Activated T-cell treated with anti-CD3 and anti-CD28 coated beads for 24 hours (primary cell): ENCODE data around the gene LGR4.

Source experiments
- DNase-seq: peaks from one replicate; pipeline ENCODE4 v3.0.0-alpha.2; 2020; ENCODE audit warnings: low read depth

Gene LGR4

DNA sequence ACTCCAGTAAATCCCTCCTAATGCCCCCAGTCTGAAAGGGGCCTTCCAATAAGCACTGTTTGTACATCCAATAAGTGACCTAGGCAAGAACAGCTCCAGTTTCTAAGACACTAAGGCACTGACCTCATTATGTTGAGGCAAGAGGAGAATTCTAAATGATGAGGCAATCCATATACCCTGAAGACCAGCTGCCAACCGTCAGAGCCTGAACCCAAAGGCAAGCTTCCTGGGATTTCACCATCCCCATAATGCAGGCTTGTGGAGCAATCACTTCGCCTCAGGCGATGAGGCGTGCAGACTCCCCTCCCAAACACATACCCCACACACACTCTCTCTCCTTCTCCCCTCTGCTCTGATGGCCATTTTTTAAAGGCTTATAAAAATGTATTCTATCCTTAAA lies 49.5 kb downstream of the LGR4 start:
- no peak for DNase-seq

- DNase-seq, result no peak
Measured at GRCh38 chr11:27421819-27422494, 50.6 kb downstream of the LGR4 start.

GRCh38 chr11:27420722-27421572 lies 51.6 kb downstream of the LGR4 start:
- no peak for DNase-seq

DNA sequence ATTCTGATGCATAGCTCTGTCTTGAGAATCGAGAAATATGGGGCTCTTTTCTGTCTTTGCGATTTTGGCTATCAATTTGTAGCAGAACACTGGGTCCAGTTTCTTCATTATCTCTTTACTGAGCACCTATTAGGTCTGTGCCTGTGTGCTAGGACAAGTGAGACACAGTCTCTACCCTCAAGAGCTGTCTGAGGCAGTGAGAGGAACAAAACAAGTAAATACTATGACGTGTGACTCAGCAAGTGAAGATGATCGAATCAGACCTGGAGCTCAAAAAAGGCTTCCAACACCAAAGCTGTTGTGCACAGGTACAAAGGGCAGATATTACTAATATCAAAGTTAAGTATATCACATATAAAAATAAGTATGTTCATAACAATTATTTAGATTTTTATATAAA lies 52.4 kb downstream of the LGR4 start:
- no peak for DNase-seq

- DNase-seq, result no peak
Measured at GRCh38 chr11:27418356-27418755, 54.2 kb downstream of the LGR4 start.

GRCh38 chr11:27416568-27417176 lies 55.9 kb downstream of the LGR4 start:
- no peak for DNase-seq

DNA sequence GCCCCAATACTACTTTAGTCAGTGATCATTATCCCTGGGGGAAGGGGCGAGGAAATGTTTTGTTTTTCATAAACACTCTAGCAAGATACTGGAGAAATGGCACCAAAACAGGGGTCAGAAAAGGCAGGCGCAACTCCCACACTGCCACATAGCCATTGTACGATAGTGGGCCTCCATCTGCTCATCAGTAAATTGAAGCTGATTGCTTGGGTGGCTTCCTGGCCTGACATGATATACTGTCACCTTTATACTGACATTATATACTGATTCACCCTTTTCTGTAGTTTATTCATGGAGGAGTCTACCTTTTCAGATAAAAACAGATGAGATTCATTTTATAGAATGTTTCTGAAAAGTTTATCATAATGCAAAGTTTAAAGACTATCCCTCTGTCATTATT lies 57.9 kb downstream of the LGR4 start:
- DNase-seq, result no peak

GRCh38 chr11:27413218-27413617 lies 59.4 kb downstream of the LGR4 start:
- DNase-seq, result no peak

DNA sequence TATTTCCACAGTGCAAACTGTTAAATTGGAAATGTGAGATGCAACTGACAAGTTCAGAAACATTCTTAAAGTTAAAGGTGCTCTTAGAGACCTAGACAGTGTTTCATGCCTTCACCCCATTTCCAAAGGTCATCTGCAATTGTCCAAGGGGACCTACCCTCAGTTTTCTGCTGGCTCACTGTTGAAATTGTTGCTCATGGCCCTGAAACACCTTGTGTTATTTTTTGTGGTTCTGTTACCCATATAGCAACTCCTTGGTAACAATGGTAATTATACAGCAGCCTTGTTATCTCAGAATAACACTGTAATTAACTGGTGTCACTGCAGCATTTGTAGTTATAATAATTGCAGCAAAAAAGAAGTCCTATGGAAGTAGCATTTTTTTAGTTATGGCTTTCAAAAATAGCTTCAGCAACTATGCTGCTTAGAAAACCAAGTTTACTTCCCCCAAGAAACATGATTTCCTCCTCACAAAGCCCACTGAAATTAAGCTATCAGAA lies 60.3 kb downstream of the LGR4 start:
- no peak for DNase-seq

DNA sequence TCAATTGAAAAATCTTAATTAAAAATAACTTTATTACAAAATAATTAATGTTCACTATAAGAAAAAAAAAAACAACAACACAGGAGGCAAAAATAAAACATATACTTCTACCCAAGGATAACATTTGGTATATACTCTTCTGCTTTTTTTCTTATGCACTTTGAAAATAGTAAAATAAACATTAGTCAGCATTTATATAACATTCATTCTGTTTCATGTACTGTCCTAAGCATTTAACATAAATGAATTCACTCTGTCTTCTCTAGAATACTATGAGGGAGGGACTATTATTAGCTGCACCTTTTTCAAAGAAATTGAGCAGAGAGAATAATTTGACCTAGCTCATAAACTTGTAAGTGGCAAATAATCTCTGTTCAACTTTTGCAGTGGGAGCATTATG lies 61.3 kb downstream of the LGR4 start:
- no peak for DNase-seq

DNA sequence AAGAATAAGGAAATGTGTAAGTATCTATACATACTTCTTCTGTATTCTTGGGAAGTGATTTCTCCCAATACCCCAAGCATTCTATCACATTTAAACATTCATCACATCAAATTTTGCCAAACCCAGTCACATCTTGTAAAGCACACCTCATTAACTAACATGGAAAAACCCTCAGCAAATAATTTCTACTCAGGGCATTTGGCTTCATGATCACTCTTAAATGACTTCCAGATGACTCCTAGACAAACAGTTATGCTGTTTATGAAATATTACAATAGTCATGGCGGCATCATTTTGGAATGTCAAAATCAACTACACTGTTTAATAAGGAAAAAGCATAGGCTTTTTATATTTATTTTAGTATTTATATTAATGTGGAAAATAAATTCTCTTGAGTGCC lies 62.3 kb downstream of the LGR4 start:
- no peak for DNase-seq

- DNase-seq, result no peak
Measured at GRCh38 chr11:27409742-27410141, 62.8 kb downstream of the LGR4 start.

GRCh38 chr11:27409049-27409448 lies 63.5 kb downstream of the LGR4 start:
- DNase-seq, result no peak

DNA sequence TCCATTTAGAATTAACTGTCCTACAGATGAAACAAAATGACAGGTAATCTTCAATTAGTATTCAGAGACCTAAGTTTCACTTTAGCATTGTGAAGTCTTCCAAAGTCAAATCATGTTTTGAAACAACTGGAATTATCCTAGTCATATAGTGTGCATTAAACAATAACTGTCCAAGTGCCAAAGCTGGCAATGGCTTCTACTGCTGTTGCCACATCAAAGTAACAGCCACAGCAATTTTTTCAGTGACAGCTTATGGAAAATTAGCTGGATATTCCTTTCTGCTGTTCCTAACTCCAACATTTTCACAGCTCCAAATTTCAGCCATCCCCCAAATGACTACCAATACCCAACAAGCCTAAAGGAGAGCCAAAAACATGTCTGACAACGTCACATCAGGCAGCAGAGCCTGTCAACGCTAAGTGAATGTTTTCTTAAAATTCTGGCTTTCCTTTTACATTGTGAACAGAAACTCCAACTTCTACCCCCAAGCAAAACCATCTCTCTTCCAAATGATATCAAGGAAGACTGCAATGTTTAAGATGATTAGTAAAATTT lies 64.3 kb downstream of the LGR4 start:
- no peak for DNase-seq

- no peak for DNase-seq
Measured at GRCh38 chr11:27406498-27407354, 65.9 kb downstream of the LGR4 start.

- no peak for DNase-seq
Measured at GRCh38 chr11:27405134-27405533, 67.5 kb downstream of the LGR4 start.

DNA sequence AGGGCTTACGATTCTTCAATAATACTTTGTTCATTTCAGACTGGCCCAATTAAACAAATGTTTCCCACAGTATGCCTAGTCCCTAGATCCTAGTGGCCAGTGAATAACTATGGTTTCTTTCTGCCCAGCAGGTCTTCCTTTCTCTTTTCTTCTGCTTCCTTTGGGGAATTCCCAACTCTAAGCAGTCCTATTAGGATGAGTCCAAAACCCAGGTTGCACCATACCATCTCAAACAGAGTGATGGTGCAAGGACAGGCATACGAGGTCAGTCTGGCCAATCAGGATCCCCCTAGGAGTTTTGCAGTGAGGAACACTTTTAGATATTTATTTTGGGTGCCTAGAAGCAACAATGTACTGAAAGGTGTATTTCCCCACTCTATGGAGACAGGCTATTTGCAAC lies 68.2 kb downstream of the LGR4 start:
- DNase-seq, result no peak

DNA sequence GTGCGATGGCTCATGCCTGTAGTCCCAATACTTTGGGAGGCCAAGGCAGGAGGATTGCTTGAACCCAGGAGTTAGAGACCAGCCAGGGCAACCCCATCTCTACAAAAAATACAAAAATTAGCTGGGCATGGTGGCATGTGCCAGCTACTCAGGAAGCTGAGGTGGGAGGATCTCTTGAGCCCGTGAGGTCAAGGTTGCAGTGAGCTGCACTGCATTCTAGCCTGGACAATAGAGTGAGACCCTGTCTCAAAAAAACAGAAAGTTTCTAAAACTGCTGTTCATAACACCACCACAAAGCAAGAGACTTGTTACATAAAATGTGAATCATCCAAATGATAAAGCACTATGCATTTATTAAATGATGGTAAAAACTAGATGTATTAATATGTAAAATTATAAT lies 69.4 kb downstream of the LGR4 start:
- no peak for DNase-seq

- DNase-seq, result no peak
Measured at GRCh38 chr11:27402450-27402849, 70.1 kb downstream of the LGR4 start.

- DNase-seq, result no peak
Measured at GRCh38 chr11:27401833-27402316, 70.7 kb downstream of the LGR4 start.

DNA sequence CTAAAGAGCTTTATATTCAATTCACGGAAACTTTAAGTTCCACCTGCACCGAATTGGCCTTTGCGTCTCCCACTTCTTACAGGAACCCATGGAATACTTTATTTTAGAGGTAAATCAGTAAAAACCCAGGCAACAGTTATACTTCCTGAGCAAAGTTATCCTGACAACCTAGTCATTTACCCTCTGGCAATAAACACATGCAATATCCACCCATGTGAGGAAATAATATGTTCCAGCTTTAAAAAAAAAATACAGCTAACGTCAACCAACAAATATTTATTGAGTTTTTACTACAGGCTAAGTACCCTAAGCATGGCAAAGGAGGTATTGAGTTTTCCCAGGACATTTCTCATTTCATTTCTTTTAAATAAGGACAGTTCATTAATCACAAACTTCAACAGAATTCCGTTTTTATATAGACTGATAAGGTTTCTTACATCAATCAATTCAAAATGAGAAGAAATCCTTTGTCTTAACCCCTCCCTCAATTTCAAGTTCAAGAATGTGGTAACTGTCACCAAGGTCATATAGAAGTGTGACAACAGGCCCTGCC lies 71.2 kb downstream of the LGR4 start:
- no peak for DNase-seq
